ENCODE data around the gene MLF2. TPM values are rescaled to one million over a fixed set of nuclear protein-coding genes. Genes with fewer than 3 reads are reported as not detected.
A peak's percentile ranks its signal among the peaks of the same experiment; 100 is the strongest.

Gene MLF2
- total and polyA plus RNA-seq, 2 of the 13 experiments (the other 11 are each of a cell fraction or from before 2014, with no cell fraction given), result 88.1 to 167 TPM

DNA sequence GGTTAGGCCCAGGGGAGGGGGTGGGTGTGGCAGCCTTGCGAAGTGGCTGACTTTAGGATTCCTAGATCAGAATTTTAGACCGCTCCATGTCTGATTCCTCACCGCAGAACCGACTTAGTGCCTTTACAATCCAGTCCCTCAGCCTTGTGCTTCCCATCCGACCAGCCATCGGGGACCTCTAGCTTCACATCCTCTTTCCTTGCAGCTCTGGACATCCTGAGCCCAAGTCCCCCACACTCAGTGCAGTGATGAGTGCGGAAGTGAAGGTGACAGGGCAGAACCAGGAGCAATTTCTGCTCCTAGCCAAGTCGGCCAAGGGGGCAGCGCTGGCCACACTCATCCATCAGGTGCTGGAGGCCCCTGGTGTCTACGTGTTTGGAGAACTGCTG is 28.5 kb downstream of the MLF2 start (continued):
- TF ChIP-seq, protein P1, sequence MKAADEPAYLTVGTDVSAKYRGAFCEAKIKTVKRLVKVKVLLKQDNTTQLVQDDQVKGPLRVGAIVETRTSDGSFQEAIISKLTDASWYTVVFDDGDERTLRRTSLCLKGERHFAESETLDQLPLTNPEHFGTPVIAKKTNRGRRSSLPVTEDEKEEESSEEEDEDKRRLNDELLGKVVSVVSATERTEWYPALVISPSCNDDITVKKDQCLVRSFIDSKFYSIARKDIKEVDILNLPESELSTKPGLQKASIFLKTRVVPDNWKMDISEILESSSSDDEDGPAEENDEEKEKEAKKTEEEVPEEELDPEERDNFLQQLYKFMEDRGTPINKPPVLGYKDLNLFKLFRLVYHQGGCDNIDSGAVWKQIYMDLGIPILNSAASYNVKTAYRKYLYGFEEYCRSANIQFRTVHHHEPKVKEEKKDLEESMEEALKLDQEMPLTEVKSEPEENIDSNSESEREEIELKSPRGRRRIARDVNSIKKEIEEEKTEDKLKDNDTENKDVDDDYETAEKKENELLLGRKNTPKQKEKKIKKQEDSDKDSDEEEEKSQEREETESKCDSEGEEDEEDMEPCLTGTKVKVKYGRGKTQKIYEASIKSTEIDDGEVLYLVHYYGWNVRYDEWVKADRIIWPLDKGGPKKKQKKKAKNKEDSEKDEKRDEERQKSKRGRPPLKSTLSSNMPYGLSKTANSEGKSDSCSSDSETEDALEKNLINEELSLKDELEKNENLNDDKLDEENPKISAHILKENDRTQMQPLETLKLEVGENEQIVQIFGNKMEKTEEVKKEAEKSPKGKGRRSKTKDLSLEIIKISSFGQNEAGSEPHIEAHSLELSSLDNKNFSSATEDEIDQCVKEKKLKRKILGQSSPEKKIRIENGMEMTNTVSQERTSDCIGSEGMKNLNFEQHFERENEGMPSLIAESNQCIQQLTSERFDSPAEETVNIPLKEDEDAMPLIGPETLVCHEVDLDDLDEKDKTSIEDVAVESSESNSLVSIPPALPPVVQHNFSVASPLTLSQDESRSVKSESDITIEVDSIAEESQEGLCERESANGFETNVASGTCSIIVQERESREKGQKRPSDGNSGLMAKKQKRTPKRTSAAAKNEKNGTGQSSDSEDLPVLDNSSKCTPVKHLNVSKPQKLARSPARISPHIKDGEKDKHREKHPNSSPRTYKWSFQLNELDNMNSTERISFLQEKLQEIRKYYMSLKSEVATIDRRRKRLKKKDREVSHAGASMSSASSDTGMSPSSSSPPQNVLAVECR (CRISPR knock-in tag; IDR thresholded peaks at IDR 0.05; ENCODE audit: borderline replicate concordance), result no peak
- TF ChIP-seq, protein P2, sequence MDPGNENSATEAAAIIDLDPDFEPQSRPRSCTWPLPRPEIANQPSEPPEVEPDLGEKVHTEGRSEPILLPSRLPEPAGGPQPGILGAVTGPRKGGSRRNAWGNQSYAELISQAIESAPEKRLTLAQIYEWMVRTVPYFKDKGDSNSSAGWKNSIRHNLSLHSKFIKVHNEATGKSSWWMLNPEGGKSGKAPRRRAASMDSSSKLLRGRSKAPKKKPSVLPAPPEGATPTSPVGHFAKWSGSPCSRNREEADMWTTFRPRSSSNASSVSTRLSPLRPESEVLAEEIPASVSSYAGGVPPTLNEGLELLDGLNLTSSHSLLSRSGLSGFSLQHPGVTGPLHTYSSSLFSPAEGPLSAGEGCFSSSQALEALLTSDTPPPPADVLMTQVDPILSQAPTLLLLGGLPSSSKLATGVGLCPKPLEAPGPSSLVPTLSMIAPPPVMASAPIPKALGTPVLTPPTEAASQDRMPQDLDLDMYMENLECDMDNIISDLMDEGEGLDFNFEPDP (CRISPR knock-in tag; conservative IDR thresholded peaks at IDR 0.05), result no peak
- no peak for TF ChIP-seq EED (CRISPR knock-in tag; IDR thresholded peaks at IDR 0.05)
- TF ChIP-seq ZNF775 (CRISPR knock-in tag; IDR thresholded peaks at IDR 0.05; ENCODE audit: borderline replicate concordance), result no peak
- TF ChIP-seq, protein P3, sequence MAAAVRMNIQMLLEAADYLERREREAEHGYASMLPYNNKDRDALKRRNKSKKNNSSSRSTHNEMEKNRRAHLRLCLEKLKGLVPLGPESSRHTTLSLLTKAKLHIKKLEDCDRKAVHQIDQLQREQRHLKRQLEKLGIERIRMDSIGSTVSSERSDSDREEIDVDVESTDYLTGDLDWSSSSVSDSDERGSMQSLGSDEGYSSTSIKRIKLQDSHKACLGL (CRISPR knock-in tag; IDR thresholded peaks at IDR 0.05), result peak; percentile 10; the same call in 1 of the 2 replicates
- no peak for TF ChIP-seq MYC (CRISPR knock-in tag; IDR thresholded peaks at IDR 0.05; ENCODE audit: borderline replicate concordance)
- TF ChIP-seq ZFP82 (CRISPR knock-in tag; IDR thresholded peaks at IDR 0.05; ENCODE audit: borderline replicate concordance), result no peak
- TF ChIP-seq ZMYM3 (CRISPR knock-in tag; IDR thresholded peaks at IDR 0.05), result no peak
- no peak for TF ChIP-seq ZNF556 (CRISPR knock-in tag; IDR thresholded peaks at IDR 0.05; ENCODE audit: borderline replicate concordance)
- no peak for TF ChIP-seq ZBTB1 (CRISPR knock-in tag; IDR thresholded peaks at IDR 0.05; ENCODE audit: borderline replicate concordance)
- no peak for TF ChIP-seq CC2D1A (CRISPR knock-in tag; IDR thresholded peaks at IDR 0.05)
- TF ChIP-seq TBX3 (IDR thresholded peaks at IDR 0.05; ENCODE audit: borderline replicate concordance), result no peak
- TF ChIP-seq BCL6 (CRISPR knock-in tag; IDR thresholded peaks at IDR 0.05), result no peak
